Measurements from ENCODE around the gene UBE2H.

Gene UBE2H

DNA sequence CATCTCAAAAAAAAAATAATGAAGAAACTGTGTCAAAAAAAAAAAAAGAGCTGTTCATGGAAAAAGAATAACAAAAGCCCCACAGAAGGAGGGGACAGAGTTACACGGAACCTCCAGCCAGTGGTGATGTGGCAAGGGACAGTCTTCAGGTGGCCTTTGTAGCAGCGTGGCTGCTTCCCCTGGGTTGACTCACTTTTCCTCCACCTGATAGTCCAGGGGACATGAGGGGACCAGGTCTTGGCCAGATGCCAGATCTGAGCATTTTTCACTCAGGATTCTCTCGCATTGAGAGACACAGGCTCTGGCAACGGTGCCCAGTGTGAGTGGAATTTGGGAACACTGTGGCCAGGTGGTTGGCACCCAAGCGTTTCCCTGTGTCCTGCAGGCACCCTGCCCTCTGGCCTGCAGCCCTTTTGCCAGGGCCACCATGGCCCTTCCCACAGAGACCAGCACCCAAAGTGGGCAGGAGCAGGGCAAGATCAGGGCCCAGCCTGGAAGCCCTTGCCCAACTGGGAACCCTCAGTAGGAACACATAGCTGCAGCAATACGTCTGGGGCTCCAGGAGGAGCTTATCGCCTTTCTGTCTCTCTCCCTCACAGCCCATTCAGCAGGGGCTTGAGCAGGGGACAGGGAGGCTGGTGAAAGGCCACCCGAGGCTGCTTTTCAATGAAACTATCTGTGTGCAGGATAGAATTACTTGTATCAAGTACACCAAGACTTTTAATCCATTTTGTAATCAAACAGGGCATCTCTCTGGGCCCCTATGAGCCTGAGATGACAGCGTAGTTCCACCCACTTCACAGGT, 159.1 kb downstream of the UBE2H start:
- H3K4me1 ChIP-seq (ENCODE audit: insufficient read depth, low read length, poor library complexity, severe bottlenecking): no peaks in the 10 kb centered on the region
- no peaks in the 10 kb centered on the region for H3K79me2 ChIP-seq (ENCODE audit: insufficient read depth, low read length)
- H3K9me3 ChIP-seq (ENCODE audit: insufficient read depth, low read depth, low read length): no peaks in the 10 kb centered on the region
- no peaks in the 10 kb centered on the region for H4K20me1 ChIP-seq (ENCODE audit: insufficient read depth, low read length, poor library complexity, severe bottlenecking)
- H3K27me3 ChIP-seq (ENCODE audit: insufficient read depth, low read length, poor library complexity, severe bottlenecking): no peaks in the 10 kb centered on the region
- no peak overlapping the region for H2AFZ ChIP-seq (ENCODE audit: low read length)
- H3K4me2 ChIP-seq (ENCODE audit: low read depth, low read length, poor library complexity, severe bottlenecking): no peak overlapping the region
- H3K4me3 ChIP-seq (ENCODE audit: low read length, poor library complexity, severe bottlenecking): no peak overlapping the region
- TF ChIP-seq, protein P1, sequence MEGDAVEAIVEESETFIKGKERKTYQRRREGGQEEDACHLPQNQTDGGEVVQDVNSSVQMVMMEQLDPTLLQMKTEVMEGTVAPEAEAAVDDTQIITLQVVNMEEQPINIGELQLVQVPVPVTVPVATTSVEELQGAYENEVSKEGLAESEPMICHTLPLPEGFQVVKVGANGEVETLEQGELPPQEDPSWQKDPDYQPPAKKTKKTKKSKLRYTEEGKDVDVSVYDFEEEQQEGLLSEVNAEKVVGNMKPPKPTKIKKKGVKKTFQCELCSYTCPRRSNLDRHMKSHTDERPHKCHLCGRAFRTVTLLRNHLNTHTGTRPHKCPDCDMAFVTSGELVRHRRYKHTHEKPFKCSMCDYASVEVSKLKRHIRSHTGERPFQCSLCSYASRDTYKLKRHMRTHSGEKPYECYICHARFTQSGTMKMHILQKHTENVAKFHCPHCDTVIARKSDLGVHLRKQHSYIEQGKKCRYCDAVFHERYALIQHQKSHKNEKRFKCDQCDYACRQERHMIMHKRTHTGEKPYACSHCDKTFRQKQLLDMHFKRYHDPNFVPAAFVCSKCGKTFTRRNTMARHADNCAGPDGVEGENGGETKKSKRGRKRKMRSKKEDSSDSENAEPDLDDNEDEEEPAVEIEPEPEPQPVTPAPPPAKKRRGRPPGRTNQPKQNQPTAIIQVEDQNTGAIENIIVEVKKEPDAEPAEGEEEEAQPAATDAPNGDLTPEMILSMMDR (conservative IDR thresholded peaks at IDR 0.05; ENCODE audit: low read length): no peak
- TF ChIP-seq EZH2phosphoT487 (IDR thresholded peaks at IDR 0.05; ENCODE audit: borderline replicate concordance): no peak
- no peaks in the 10 kb centered on the region for H3F3A ChIP-seq (ENCODE audit: low read depth)
- no peaks in the 10 kb centered on the region for H3K36me3 ChIP-seq (ENCODE audit: insufficient read depth, low read length)
- H3K9ac ChIP-seq (ENCODE audit: low read depth, low read length, poor library complexity, severe bottlenecking): no peak overlapping the region
- H3K9me2 ChIP-seq (replicated peaks; ENCODE audit: low read depth, low read length): no peaks in the 10 kb centered on the region

DNA sequence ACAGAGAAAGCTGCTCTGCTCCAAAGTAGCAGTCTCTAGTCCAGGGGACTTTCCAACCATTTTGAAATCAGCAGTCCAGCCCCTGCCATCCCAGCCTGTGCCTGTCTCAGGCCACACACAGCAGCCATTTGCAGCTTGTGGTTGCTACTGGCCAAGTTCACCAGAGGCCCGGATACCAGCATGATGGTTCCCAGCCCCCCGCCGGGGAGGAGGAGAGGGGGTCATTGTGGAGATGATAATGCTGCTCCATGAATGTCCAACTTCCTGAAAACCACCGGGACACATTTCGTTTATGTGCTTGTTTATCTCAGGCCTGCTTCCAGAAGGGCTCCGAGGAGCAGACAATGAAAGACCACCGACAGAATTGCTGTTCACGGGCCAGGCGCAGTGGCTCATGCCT, 160.0 kb downstream of the UBE2H start:
- H3K4me3 ChIP-seq (ENCODE audit: low read length, poor library complexity, severe bottlenecking): no peak overlapping the region
- H3F3A ChIP-seq (ENCODE audit: low read depth): no peaks in the 10 kb centered on the region
- no peaks in the 10 kb centered on the region for H3K36me3 ChIP-seq (ENCODE audit: insufficient read depth, low read length)
- no peaks in the 10 kb centered on the region for H4K20me1 ChIP-seq (ENCODE audit: insufficient read depth, low read length, poor library complexity, severe bottlenecking)
- no peak overlapping the region for H2AFZ ChIP-seq (ENCODE audit: low read length)
- no peak for TF ChIP-seq EZH2phosphoT487 (IDR thresholded peaks at IDR 0.05; ENCODE audit: borderline replicate concordance)
- TF ChIP-seq, protein P1 (conservative IDR thresholded peaks at IDR 0.05; ENCODE audit: low read length): no peak
- H3K9me3 ChIP-seq (ENCODE audit: insufficient read depth, low read depth, low read length): no peaks in the 10 kb centered on the region
- H3K79me2 ChIP-seq (ENCODE audit: insufficient read depth, low read length): no peaks in the 10 kb centered on the region
- no peak overlapping the region for H3K4me2 ChIP-seq (ENCODE audit: low read depth, low read length, poor library complexity, severe bottlenecking)
- no peak overlapping the region for H3K9ac ChIP-seq (ENCODE audit: low read depth, low read length, poor library complexity, severe bottlenecking)
- no peaks in the 10 kb centered on the region for H3K27me3 ChIP-seq (ENCODE audit: insufficient read depth, low read length, poor library complexity, severe bottlenecking)
- H3K4me1 ChIP-seq (ENCODE audit: insufficient read depth, low read length, poor library complexity, severe bottlenecking): no peaks in the 10 kb centered on the region
- no peaks in the 10 kb centered on the region for H3K9me2 ChIP-seq (replicated peaks; ENCODE audit: low read depth, low read length)

DNA sequence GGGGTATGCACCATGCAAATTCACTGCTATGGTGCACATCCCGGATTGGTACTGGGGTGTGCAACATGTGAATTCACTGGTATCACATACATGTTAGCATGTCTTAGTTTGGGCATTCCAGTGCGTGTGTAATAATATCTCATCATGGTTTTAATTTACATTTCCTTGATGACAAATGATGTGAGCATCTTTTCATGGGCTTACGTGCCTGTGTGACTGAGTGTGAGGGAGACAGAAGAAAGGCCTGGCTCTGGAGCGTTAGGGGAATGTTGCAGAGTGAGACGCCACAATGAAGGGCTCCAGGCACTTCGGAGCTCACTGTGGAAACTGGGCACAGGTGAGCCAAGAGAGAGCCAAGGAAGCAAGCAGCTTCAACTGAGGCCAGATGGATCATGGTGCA, 162.6 kb downstream of the UBE2H start:
- Histone ChIP-seq H2AFZ (ENCODE audit: low read length) (no peak overlapping the region), H3K27me3 (ENCODE audit: insufficient read depth, low read length, poor library complexity, severe bottlenecking) (no peaks in the 10 kb centered on the region)
- TF ChIP-seq EZH2phosphoT487 (IDR thresholded peaks at IDR 0.05; ENCODE audit: borderline replicate concordance): no peak
- TF ChIP-seq, protein P1 (conservative IDR thresholded peaks at IDR 0.05; ENCODE audit: low read length): no peak

More for the DNA sequence above, 162.6 kb downstream of the UBE2H start:
- H3F3A ChIP-seq (ENCODE audit: low read depth): no peaks in the 10 kb centered on the region
- no peaks in the 10 kb centered on the region for H3K9me2 ChIP-seq (replicated peaks; ENCODE audit: low read depth, low read length)
- no peaks in the 10 kb centered on the region for H4K20me1 ChIP-seq (ENCODE audit: insufficient read depth, low read length, poor library complexity, severe bottlenecking)
- H3K79me2 ChIP-seq (ENCODE audit: insufficient read depth, low read length): no peaks in the 10 kb centered on the region
- no peak overlapping the region for H3K4me3 ChIP-seq (ENCODE audit: low read length, poor library complexity, severe bottlenecking)
- no peaks in the 10 kb centered on the region for H3K4me1 ChIP-seq (ENCODE audit: insufficient read depth, low read length, poor library complexity, severe bottlenecking)
- no peaks in the 10 kb centered on the region for H3K36me3 ChIP-seq (ENCODE audit: insufficient read depth, low read length)
- H3K9me3 ChIP-seq (ENCODE audit: insufficient read depth, low read depth, low read length): no peaks in the 10 kb centered on the region
- H3K9ac ChIP-seq (ENCODE audit: low read depth, low read length, poor library complexity, severe bottlenecking): no peak overlapping the region
- H3K4me2 ChIP-seq (ENCODE audit: low read depth, low read length, poor library complexity, severe bottlenecking): no peak overlapping the region

Measured in Loucy (cell line).